ENCODE measurements around the gene NATD1.

DNA sequence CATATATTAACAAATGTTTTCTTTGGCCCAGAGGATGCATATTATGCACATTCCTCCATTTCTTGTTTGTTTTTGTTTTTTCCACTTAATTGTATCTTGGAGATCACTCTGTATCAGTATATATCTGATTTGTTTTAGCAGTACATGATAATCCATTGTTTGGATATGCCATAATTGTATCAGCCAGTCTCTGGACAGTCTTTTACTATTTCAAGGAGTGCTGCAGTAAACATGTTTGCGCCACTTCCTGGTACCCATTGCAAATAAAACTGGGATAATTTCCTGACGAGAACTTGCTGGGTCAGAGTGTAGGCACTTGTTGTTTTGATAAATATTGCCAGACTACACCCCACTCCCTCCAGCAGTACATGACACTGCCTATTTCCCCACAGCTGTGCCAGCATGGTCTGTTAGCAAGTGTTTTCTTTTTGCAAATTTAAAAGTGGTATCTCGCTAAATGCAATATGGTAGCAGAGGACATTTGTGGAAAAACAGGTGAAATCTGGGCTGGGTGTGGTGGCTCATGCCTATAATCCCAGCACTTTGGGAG is 34.3 kb downstream of the NATD1 start:
- TF ChIP-seq, protein P1, sequence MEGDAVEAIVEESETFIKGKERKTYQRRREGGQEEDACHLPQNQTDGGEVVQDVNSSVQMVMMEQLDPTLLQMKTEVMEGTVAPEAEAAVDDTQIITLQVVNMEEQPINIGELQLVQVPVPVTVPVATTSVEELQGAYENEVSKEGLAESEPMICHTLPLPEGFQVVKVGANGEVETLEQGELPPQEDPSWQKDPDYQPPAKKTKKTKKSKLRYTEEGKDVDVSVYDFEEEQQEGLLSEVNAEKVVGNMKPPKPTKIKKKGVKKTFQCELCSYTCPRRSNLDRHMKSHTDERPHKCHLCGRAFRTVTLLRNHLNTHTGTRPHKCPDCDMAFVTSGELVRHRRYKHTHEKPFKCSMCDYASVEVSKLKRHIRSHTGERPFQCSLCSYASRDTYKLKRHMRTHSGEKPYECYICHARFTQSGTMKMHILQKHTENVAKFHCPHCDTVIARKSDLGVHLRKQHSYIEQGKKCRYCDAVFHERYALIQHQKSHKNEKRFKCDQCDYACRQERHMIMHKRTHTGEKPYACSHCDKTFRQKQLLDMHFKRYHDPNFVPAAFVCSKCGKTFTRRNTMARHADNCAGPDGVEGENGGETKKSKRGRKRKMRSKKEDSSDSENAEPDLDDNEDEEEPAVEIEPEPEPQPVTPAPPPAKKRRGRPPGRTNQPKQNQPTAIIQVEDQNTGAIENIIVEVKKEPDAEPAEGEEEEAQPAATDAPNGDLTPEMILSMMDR (IDR thresholded peaks at IDR 0.05): no peak
- TF ChIP-seq TCF12 (IDR thresholded peaks at IDR 0.05) (no peak), NRF1 (IDR thresholded peaks at IDR 0.05; ENCODE audit: low read depth, low read length) (no peak), REST (IDR thresholded peaks at IDR 0.05; ENCODE audit: low read depth, low read length) (no peak), NFIC (IDR thresholded peaks at IDR 0.05; ENCODE audit: borderline replicate concordance) (no peak), POLR2AphosphoS5 (IDR thresholded peaks at IDR 0.05; ENCODE audit: low read depth, low read length) (no peak), EZH2phosphoT487 (IDR thresholded peaks at IDR 0.05; ENCODE audit: borderline replicate concordance, low read depth) (no peak), CHD2 (IDR thresholded peaks at IDR 0.05; ENCODE audit: low read length, partially characterized antibody) (no peak), GABPA (IDR thresholded peaks at IDR 0.05; ENCODE audit: low read depth) (no peak), RCOR1 (IDR thresholded peaks at IDR 0.05; ENCODE audit: low read length) (no peak), TAF1 (IDR thresholded peaks at IDR 0.05; ENCODE audit: borderline replicate concordance, low read depth, low read length) (no peak), EP300 (IDR thresholded peaks at IDR 0.05; ENCODE audit: borderline replicate concordance in 1 of 2, low read depth in 1 of 2, low read length in 1 of 2) (no peak), USF2 (IDR thresholded peaks at IDR 0.05; ENCODE audit: borderline replicate concordance, low read depth, low read length) (no peak)
- TF ChIP-seq, protein P2, sequence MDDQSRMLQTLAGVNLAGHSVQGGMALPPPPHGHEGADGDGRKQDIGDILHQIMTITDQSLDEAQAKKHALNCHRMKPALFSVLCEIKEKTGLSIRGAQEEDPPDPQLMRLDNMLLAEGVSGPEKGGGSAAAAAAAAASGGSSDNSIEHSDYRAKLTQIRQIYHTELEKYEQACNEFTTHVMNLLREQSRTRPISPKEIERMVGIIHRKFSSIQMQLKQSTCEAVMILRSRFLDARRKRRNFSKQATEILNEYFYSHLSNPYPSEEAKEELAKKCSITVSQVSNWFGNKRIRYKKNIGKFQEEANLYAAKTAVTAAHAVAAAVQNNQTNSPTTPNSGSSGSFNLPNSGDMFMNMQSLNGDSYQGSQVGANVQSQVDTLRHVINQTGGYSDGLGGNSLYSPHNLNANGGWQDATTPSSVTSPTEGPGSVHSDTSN (IDR thresholded peaks at IDR 0.05): no peak

Data from SK-N-SH (cell line).